ENCODE results near the gene HDAC11.
"Not testable (repeated sequence)": the region's sequence is repeated elsewhere in the genome, so short reads cannot be mapped to it uniquely, and the experiment has no call there.

The HDAC11 gene

GRCh38 chr3:13493867-13494441 lies 13.8 kb downstream of the HDAC11 start:
- no peak for DNase-seq (ENCODE audit: low read depth)

GRCh38 chr3:13494463-13495350 lies 14.6 kb downstream of the HDAC11 start:
- DNase-seq (ENCODE audit: low read depth) = no peak

GRCh38 chr3:13495351-13495813 lies 15.3 kb downstream of the HDAC11 start:
- no peak for DNase-seq (ENCODE audit: low read depth)

GRCh38 chr3:13495921-13496723 lies 16.0 kb downstream of the HDAC11 start:
- DNase-seq (ENCODE audit: low read depth) = peak; percentile 75

GRCh38 chr3:13496879-13497278 lies 16.8 kb downstream of the HDAC11 start:
- no peak for DNase-seq (ENCODE audit: low read depth)

- DNase-seq (ENCODE audit: low read depth) = no peak
These were observed 17.3 kb downstream of the HDAC11 start for GRCh38 chr3:13497386-13497785.

DNA sequence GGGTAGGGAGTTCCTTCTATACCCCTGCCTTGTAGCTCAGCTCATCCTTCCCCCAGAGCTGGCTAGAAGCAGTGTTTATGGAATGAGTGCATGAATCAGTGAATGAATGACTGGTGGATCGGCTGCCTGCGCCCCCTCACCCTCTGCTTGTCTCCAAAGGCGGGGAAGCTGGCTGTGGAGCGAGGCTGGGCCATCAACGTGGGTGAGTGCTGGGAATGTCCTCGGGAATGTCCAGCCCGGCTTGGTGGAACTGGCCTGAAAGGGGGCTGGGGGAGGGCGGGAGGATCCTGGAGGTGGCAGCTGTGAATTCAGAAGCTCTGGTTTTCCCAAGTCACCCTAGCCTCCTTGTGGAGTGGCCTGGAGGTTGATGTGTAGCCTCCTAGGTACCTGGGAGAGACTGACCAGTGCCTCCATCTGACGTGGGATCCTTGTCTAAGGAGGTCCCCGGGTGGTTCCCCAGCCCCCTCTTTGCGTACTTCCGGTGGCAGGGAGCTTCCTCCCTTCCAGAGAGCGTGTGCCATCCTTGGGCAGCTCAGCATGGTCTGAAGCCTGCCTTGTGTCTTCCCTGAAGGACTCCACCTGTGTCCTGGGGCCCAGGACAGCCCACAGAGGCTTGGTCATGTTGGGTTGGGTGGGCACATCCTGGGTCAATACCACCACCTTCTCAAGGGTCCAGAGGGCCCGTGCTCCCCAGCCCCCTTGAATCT lies 18.4 kb downstream of the HDAC11 start:
- DNase-seq (ENCODE audit: low read depth) = no peak

GRCh38 chr3:13499246-13499645 lies 19.1 kb downstream of the HDAC11 start:
- not testable (repeated sequence) for DNase-seq (ENCODE audit: low read depth)

DNA sequence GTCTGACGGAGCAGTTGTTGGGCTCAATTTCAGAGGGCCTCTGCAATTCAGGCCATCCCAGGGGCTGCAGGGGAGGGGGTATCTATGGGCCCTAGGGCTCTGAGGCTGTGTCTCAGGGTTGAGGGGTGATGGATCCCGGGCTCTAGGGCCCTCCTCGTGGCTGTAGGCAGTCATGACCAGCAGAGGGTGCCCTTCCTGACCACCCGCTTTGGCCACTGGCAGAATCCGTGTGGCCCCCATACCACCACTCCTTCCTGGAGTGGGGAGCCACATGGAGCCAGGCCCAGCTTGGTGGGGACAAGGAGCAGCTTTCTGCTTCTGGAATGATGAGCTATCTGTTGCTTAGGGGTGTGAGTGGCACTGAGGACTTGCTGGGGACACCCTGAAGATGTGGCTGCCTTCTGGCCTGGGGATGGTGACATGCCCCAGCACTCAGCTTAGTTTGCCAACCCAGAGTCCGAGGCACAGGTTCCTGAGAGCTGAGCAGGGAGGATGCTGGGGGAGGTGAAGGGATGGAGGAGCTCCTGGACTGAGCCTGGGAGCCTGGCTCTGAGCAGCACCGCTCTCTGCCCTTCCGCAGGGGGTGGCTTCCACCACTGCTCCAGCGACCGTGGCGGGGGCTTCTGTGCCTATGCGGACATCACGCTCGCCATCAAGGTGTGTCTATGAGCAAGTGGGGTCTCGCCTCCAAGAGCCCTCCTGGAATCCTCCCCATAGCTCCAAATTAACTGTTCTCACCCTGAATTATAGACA lies 20.2 kb downstream of the HDAC11 start:
- no peak for DNase-seq (ENCODE audit: low read depth)

GRCh38 chr3:13501056-13501455 lies 20.9 kb downstream of the HDAC11 start:
- no peak for DNase-seq (ENCODE audit: low read depth)

DNA sequence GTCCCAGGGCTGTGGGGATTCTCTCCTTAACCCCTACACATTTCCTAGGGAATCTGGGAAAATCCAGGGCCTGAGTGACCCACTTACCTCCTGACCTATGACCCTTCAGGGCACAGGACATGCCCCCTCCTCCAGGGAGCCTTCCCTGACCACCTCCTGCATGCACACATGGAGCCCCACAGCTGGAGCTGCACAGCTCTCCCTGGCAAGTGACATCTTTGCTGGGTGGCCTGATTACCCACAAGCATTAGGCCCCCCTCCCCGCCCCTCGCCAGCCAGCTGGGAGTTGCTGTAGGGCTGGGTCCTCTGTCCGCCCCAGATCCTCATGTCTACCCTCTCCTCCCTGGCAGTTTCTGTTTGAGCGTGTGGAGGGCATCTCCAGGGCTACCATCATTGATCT lies 21.4 kb downstream of the HDAC11 start:
- DNase-seq (ENCODE audit: low read depth) = no peak

DNA sequence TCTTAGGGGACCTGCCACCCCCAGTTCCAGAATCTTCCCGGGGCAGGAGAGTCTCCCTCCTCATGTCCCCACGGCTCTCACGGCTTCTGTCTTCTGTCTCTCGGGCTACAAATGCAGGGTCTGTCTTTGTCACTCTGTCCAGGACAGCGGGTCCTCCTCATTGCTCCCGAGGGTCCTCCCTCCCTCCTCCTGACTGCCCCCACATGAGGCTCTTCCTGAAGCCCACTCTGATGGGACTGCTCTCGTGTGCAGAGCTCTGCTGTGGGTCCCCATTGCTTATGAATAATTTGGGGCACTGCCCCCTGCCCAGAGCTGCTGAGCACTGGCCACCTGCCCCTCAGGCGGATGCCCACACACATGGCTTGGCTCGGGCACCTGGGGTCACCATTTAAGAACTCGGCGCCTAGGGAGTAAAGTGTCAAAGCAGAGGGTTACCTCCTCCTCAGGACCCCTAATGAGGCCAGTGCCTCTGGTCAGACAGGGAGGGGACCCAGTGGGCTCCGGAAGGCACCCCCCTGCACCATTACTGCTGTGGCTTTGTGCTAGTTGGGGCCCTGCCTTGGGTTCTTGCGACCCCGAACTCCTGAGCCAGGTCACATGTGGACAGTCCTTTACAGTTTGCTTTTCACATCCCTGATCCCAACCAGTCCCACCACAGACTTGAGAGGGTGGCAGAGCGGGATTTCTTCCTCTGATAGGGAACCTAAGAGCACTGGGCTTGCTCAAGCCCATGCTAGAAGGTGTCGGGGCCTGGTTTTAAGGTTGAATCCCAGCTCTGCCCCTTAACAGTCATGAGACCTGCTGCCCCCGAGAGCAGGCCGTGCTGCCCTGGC lies 22.1 kb downstream of the HDAC11 start:
- DNase-seq (ENCODE audit: low read depth) = no peak

DNA sequence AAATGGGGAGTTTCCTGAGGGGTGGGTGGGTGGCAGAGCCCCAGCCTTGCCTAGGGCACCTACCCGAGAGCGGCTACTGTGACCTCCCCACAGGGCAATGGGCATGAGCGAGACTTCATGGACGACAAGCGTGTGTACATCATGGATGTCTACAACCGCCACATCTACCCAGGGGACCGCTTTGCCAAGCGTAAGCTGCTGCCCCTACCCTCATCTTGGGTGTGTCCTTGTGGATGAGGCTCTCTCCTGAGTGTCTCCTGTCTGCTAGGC lies 22.6 kb downstream of the HDAC11 start:
- no peak for DNase-seq (ENCODE audit: low read depth)

DNA sequence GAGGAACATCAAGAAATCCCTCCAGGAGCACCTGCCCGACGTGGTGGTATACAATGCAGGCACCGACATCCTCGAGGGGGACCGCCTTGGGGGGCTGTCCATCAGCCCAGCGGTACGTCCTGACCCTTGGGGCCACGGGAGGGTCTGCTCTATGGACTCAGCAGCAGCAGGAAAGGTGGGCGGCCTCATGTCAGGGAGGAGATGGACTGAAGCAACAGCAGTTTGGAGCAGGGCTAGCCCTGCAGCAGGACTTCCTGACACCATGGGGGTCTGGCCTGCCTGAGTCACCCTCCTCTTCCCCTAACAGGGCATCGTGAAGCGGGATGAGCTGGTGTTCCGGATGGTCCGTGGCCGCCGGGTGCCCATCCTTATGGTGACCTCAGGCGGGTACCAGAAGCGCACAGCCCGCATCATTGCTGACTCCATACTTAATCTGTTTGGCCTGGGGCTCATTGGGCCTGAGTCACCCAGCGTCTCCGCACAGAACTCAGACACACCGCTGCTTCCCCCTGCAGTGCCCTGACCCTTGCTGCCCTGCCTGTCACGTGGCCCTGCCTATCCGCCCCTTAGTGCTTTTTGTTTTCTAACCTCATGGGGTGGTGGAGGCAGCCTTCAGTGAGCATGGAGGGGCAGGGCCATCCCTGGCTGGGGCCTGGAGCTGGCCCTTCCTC lies 24.2 kb downstream of the HDAC11 start:
- no peak for DNase-seq (ENCODE audit: low read depth)

- DNase-seq (ENCODE audit: low read depth) = no peak
These were observed 25.3 kb downstream of the HDAC11 start for GRCh38 chr3:13505147-13506130.

- DNase-seq (ENCODE audit: low read depth) = no peak
These were observed 26.1 kb downstream of the HDAC11 start for GRCh38 chr3:13506239-13506638.

- no peak for DNase-seq (ENCODE audit: low read depth)
These were observed 26.6 kb downstream of the HDAC11 start for GRCh38 chr3:13506680-13507079.

GRCh38 chr3:13507247-13507569 lies 27.1 kb downstream of the HDAC11 start:
- no peak for DNase-seq (ENCODE audit: low read depth)
